ENCODE data around the gene UBE2N. TPM values are rescaled to one million over a fixed set of nuclear protein-coding genes. Genes with fewer than 3 reads are reported as not detected.
"Not testable (repeated sequence)": the region's sequence is repeated elsewhere in the genome, so short reads cannot be mapped to it uniquely, and the experiment has no call there.

Gene UBE2N
- total RNA-seq, 2 donors from 2014 or later = 106 to 137 TPM

DNA sequence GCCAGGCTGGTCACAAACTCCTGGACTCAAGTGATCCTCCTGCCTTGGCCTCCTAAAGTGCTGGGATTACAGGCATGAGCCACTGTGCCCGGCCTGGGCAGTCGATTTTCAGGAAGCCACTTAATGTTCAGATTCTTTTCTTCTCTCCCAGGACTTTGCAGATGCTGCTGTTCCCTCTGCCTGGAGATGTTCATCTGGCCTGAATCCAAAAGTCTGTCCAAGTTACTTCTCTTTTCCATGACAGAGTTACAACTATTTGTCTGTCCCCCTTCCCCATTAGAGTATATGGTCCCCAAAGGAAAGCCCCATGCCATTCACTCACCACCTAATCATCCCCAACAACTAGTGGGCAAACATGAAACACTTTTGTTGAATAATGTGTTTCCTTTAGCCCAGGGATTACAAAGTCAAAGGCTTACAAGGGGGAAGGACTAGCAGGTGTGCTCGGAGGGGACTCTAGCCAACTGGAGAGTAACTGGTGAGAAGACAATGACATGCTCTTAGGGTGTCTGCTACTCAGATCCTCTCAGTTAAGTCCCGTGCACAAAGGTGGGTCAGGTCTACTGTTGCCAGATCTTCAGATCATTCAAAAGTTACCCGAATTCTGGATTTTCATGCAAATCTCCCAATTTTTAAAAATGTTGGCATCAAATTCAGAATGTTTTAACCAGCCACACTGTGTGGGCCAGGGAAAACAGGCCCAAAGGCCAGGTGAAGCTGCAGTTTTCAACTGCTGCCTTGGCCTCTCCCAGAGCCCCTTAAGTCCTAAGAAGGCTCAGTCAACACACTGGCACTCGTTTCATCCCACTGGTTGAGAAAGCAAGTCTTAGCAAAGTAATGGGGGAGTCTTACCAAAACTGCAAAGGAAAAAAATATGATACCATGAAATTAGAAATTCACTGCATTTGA lies 34.4 kb downstream of the UBE2N start:
- no peaks in the 10 kb centered on the region for H3K4me1 ChIP-seq
- H3K27me3 ChIP-seq = no peaks in the 10 kb centered on the region
- no peak overlapping the region for H3K27ac ChIP-seq
- H3K36me3 ChIP-seq = no peaks in the 10 kb centered on the region
- intact Hi-C loops (cut with DNase I) = no loop called here
- H3K4me3 ChIP-seq = no peak overlapping the region
- no peak overlapping the region for H3K9ac ChIP-seq (ENCODE audit: low read depth in 2 of 2, low read length in 2 of 2)
- no peak for DNase-seq
- TF ChIP-seq, protein P1, sequence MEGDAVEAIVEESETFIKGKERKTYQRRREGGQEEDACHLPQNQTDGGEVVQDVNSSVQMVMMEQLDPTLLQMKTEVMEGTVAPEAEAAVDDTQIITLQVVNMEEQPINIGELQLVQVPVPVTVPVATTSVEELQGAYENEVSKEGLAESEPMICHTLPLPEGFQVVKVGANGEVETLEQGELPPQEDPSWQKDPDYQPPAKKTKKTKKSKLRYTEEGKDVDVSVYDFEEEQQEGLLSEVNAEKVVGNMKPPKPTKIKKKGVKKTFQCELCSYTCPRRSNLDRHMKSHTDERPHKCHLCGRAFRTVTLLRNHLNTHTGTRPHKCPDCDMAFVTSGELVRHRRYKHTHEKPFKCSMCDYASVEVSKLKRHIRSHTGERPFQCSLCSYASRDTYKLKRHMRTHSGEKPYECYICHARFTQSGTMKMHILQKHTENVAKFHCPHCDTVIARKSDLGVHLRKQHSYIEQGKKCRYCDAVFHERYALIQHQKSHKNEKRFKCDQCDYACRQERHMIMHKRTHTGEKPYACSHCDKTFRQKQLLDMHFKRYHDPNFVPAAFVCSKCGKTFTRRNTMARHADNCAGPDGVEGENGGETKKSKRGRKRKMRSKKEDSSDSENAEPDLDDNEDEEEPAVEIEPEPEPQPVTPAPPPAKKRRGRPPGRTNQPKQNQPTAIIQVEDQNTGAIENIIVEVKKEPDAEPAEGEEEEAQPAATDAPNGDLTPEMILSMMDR (IDR thresholded peaks at IDR 0.05) = no peak
- no peaks in the 10 kb centered on the region for H3K9me3 ChIP-seq

DNA sequence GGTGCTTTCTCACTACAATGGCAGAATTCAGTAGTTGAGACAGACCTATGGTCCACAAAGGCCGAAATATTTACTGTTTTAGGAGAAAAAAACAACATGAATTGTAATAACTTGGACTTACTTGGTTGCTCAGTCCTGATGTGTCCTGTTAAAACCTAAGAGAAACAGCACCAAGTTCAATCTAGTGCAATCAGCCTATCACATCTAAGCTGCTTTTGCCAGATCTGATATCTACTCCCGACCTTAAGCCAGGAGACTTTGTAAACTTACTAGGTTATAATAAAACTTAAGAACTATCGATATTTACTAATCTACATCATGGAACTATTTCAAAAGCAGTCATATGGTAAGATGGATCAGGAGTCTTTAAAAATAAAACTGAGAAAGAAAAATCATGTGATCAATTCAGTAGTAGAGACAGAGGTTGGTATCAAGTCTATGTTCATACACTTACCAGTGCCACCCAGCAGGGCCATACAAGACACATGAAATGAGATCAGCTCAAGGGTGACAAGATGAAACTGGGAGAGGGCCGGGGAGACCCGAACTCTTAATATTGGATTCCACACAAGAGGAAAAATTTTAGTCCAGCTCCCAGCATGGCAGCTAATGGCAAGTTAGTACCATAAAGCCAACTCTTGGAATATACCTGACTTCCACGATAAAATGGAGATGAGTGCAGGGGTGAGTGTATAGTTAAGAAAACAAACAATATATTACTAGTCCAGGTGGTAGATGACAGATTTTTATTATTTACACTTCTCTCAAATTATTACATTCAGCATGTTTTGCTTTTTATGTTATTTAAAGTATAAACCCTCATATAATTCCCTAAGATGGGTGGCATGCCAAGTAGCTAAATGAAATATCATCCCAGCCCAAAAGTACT lies 36.5 kb downstream of the UBE2N start:
- Histone ChIP-seq H3K4me3 (no peak overlapping the region), H3K27me3 (no peaks in the 10 kb centered on the region), H3K27ac (no peak overlapping the region), H3K4me1 (no peaks in the 10 kb centered on the region), H3K36me3 (no peaks in the 10 kb centered on the region), H3K9ac (ENCODE audit: low read depth in 2 of 2, low read length in 2 of 2) (no peak overlapping the region), H3K9me3 (no peaks in the 10 kb centered on the region)
- TF ChIP-seq, protein P1 (IDR thresholded peaks at IDR 0.05) = no peak
- DNase-seq = no peak
- intact Hi-C loops (cut with DNase I) = no loop called here

DNA sequence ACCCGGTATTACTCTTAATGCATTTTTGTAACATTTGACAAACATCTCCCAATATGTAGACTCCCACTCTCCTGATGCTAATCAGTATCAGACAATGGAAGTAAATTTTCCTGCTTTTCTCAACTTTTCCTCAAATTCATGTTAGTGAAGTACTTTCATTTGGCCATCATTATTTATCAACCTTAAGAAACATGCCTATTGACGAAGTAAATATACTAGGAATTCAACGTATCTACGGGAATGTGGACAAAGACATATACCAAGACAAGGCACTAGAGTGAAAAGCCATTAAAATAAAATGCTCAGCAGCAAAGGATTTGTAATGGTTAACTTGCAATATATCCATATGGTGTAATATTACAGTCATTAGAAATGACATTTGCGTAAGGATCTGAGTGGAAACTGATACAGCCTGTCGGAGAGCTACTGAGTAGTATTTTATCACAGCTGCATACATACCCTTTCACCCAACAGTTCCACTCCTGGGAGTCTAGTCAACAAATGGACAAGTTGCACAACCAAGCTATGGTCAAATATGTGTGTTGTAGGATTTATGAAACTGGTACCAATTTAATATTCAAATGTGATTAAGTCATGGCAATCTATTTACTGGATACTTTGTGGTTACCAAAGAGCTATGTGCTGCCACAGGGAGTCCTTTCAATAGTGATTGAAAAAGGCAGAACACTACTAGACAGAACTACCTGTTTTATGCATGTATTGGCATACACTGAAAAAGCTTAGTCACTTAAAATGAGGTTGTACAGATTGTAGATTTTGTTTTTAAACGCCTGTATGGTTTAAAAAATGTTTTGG lies 37.6 kb downstream of the UBE2N start:
- H3K27me3 ChIP-seq = no peaks in the 10 kb centered on the region
- TF ChIP-seq, protein P1 (IDR thresholded peaks at IDR 0.05) = no peak
- no peaks in the 10 kb centered on the region for H3K36me3 ChIP-seq
- H3K4me1 ChIP-seq = no peaks in the 10 kb centered on the region
- H3K27ac ChIP-seq = no peak overlapping the region
- intact Hi-C loops (cut with DNase I) = no loop called here
- no peak overlapping the region for H3K9ac ChIP-seq (ENCODE audit: low read depth in 2 of 2, low read length in 2 of 2)
- no peak overlapping the region for H3K4me3 ChIP-seq
- H3K9me3 ChIP-seq = no peaks in the 10 kb centered on the region
- no peak for DNase-seq

DNA sequence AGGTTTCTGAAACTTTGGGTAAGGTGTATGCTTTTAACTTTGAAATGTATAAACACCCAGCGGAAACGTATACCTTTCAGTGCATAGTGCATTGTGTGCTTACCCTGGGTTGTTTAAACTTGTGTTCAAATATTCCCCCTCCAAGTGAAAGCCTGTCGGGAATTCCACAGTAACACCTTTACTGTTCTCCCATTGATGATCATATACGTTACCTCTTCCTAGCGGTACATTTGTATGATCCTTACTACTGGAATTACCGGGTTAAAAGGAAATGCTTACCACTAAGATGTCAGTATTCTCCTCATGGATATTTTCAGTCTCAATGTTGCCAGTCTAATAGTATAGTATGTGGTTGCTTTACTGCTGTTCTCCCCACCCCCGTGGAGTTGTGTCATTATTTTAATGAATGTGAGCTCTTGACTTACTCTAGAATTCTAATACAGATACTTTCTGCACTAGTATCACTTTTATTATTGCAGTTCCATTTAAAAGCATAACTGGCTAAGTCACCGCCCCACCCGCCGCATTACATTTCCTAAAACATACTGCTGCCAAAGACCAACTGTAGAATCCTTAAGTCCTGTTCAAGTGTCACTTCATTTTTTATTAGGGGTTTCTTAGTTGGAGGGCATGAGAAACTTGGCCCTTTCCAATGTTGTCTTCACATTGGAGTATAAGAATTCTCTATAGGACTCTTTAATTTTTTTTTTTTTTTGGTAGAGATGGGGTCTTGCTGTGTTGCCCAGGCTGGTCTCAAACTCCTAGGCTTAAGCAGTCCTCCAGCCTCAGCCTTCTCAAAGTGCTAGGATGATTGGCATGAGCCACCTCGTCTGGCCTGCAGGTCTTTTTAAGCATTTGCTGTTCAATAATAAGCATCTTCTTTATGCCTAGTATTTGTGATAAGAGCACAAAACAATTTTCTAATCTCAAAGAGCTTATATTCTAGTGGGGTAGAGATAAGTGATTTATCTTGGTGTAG lies 39.1 kb downstream of the UBE2N start:
- Histone ChIP-seq H3K9ac (ENCODE audit: low read depth in 2 of 2, low read length in 2 of 2) (no peak overlapping the region), H3K36me3 (no peaks in the 10 kb centered on the region), H3K4me1 (no peaks in the 10 kb centered on the region), H3K27ac (no peak overlapping the region), H3K4me3 (no peak overlapping the region), H3K27me3 (no peaks in the 10 kb centered on the region), H3K9me3 (no peaks in the 10 kb centered on the region)
- no peak for DNase-seq
- intact Hi-C loops (cut with DNase I) = no loop called here
- TF ChIP-seq, protein P1 (IDR thresholded peaks at IDR 0.05) = no peak

DNA sequence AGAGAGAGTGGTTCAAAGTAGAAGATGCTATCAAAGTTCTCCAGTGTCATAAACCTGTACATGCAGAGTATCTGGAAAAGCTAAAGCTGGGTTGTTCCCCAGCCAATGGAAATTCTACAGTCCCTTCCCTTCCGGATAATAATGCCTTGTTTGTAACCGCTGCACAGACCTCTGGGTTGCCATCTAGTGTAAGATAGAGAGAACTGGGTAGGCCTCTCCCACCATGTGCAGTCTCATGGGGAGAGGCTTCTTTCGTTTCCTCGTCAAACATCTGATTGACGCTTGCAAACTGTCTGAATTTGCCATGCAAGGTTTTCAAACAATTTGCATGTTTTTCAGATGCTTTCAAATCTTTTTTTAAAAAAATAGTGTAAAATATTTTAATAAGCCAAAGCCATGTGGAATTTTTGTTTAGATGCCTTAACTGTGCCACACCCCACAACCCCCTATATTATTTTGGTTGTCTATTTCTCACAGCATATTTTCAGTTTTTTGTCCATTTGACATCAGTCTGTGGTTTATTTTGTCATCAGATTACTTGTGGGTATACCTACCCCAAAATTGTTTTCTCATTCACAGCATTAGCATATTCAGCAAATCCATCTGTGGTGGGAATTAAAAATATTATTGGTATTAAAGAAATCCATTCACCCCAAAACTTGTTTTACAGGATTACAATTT lies 42.4 kb downstream of the UBE2N start:
- intact Hi-C loops (cut with DNase I) = loop anchor here (5.0 kb wide), 2 partner anchors 302 to 412 kb away; no protein-coding TSS in a partner anchor

More for the DNA sequence above, 42.4 kb downstream of the UBE2N start:
- not testable (repeated sequence) for H3K4me3 ChIP-seq; H3K4me1 ChIP-seq; H3K9me3 ChIP-seq; H3K9ac ChIP-seq (ENCODE audit: low read depth in 2 of 2, low read length in 2 of 2); H3K27ac ChIP-seq; H3K27me3 ChIP-seq; DNase-seq; H3K36me3 ChIP-seq

Data from colonic mucosa (tissue), 4 donors.